Choroid plexus epithelial cell (primary cell): ENCODE measurements around the gene FCER2.

Experiments
- DNase-seq: peaks from one replicate; pipeline ENCODE4 v3.0.0-alpha.2; 2010; ENCODE audit warnings: low read depth
- H3K4me3 ChIP-seq: 2 replicates; pipeline ENCODE4 v1.5.1; 2011; ENCODE audit warnings: low read depth, mild to moderate bottlenecking, control low read depth, low read length, moderate library complexity
- CTCF ChIP-seq: conservative IDR thresholded peaks from 2 replicates; pipeline ENCODE4 v1.5.1; 2011; ENCODE audit warnings: low read depth, mild to moderate bottlenecking, control low read depth, inconsistent platforms, low read length, moderate library complexity

The FCER2 gene

GRCh38 chr19:7733376-7733775 lies 31.4 kb upstream of the FCER2 start:
- DNase-seq = no peak

GRCh38 chr19:7732045-7732444 lies 30.1 kb upstream of the FCER2 start, which contains the start of gene CLEC4G:
TSS of gene CLEC4G (minus strand) at chr19:7732110. CDS start at chr19:7732102, 8 bp downstream.
- no peak for DNase-seq
- no peak for TF ChIP-seq CTCF
- no peak within 1 kb of the TSS for H3K4me3 ChIP-seq

More at GRCh38 chr19:7733376-7733775, 31.4 kb upstream of the FCER2 start:
- H3K4me3 ChIP-seq = no peak overlapping the region
- no peak for TF ChIP-seq CTCF

- TF ChIP-seq CTCF = no peak
- no peak for DNase-seq
- H3K4me3 ChIP-seq = no peak overlapping the region
Observed at GRCh38 chr19:7731615-7732014, 29.7 kb upstream of the FCER2 start.

- no peak for TF ChIP-seq CTCF
- H3K4me3 ChIP-seq = no peak overlapping the region
- no peak for DNase-seq
Observed at GRCh38 chr19:7731218-7731595, 29.3 kb upstream of the FCER2 start.

- no peak overlapping the region for H3K4me3 ChIP-seq
- no peak for DNase-seq
- TF ChIP-seq CTCF = no peak
Observed at GRCh38 chr19:7730286-7731217, 28.6 kb upstream of the FCER2 start.

- H3K4me3 ChIP-seq = no peak overlapping the region
- no peak for DNase-seq
- TF ChIP-seq CTCF = no peak
Observed at GRCh38 chr19:7729831-7730285, 27.9 kb upstream of the FCER2 start.
